ENCODE results near the gene NEDD4L. TPM values are rescaled to one million over a fixed set of nuclear protein-coding genes. Genes with fewer than 3 reads are reported as not detected.

The NEDD4L gene
- total RNA-seq, 1 experiment from 2014 or later, result 42.9 TPM

DNA sequence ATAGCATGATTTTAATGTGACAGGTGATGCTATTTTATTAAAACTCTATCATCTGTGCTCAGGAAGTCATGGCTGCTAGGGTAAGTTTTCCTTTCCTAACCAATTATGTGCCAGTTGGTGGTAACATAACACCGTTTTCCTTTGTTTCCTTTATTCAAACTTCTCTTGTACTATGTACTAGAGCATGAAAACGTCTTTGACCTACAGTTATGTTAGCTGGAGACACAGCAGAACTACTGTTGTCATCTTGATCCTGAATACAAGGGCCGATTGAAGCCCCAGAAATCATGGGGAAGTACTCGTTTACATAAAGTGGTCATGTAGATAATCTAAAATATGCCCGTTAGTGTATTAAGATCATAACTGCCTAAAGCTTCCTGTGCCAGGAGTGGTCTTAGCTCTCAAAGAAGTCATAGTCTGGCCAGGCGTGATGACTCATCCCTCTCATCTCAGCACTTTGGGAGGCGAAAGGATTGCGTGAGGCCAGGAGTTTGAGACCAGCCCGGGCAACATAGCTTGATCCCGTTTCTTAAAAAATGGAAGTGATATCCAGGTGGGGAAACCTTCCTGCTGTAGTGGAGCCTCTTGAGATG is 20.5 kb downstream of the NEDD4L start:
- DNase-seq (ENCODE audit: low read depth, low spot score) (no peak), ATAC-seq (no peak)
- Histone ChIP-seq H3K4me3 (ENCODE audit: low read depth in 2 of 2, low read length in 2 of 2) (no peak overlapping the region), H3K27ac (ENCODE audit: low read length) (no peak overlapping the region), H3K27me3 (ENCODE audit: control insufficient read depth, insufficient read depth, low read length) (no peaks in the 10 kb centered on the region), H3K4me1 (ENCODE audit: control insufficient read depth, insufficient read depth, low read length) (0 out of 2 replicates have a peak, but pooled peaks cover 4% of the 10 kb centered on the region), H3K36me3 (ENCODE audit: control insufficient read depth, insufficient read depth, low read length) (no peaks in the 10 kb centered on the region), H3K9me3 (ENCODE audit: control insufficient read depth, insufficient read depth, low read depth, low read length) (no peaks in the 10 kb centered on the region)
- TF ChIP-seq TCF7L2 (IDR thresholded peaks at IDR 0.05; ENCODE audit: low read depth, low read length) (no peak), POLR2AphosphoS5 (IDR thresholded peaks at IDR 0.05; ENCODE audit: low read depth, low read length) (no peak), SIN3A (IDR thresholded peaks at IDR 0.05; ENCODE audit: borderline replicate concordance, insufficient read depth, low read depth, low read length) (no peak)
- TF ChIP-seq, protein P1, sequence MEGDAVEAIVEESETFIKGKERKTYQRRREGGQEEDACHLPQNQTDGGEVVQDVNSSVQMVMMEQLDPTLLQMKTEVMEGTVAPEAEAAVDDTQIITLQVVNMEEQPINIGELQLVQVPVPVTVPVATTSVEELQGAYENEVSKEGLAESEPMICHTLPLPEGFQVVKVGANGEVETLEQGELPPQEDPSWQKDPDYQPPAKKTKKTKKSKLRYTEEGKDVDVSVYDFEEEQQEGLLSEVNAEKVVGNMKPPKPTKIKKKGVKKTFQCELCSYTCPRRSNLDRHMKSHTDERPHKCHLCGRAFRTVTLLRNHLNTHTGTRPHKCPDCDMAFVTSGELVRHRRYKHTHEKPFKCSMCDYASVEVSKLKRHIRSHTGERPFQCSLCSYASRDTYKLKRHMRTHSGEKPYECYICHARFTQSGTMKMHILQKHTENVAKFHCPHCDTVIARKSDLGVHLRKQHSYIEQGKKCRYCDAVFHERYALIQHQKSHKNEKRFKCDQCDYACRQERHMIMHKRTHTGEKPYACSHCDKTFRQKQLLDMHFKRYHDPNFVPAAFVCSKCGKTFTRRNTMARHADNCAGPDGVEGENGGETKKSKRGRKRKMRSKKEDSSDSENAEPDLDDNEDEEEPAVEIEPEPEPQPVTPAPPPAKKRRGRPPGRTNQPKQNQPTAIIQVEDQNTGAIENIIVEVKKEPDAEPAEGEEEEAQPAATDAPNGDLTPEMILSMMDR (IDR thresholded peaks at IDR 0.05), result no peak
- TF ChIP-seq, protein P2, sequence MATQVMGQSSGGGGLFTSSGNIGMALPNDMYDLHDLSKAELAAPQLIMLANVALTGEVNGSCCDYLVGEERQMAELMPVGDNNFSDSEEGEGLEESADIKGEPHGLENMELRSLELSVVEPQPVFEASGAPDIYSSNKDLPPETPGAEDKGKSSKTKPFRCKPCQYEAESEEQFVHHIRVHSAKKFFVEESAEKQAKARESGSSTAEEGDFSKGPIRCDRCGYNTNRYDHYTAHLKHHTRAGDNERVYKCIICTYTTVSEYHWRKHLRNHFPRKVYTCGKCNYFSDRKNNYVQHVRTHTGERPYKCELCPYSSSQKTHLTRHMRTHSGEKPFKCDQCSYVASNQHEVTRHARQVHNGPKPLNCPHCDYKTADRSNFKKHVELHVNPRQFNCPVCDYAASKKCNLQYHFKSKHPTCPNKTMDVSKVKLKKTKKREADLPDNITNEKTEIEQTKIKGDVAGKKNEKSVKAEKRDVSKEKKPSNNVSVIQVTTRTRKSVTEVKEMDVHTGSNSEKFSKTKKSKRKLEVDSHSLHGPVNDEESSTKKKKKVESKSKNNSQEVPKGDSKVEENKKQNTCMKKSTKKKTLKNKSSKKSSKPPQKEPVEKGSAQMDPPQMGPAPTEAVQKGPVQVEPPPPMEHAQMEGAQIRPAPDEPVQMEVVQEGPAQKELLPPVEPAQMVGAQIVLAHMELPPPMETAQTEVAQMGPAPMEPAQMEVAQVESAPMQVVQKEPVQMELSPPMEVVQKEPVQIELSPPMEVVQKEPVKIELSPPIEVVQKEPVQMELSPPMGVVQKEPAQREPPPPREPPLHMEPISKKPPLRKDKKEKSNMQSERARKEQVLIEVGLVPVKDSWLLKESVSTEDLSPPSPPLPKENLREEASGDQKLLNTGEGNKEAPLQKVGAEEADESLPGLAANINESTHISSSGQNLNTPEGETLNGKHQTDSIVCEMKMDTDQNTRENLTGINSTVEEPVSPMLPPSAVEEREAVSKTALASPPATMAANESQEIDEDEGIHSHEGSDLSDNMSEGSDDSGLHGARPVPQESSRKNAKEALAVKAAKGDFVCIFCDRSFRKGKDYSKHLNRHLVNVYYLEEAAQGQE (IDR thresholded peaks at IDR 0.05; ENCODE audit: insufficient read depth in 1 of 2, low read depth in 2 of 2, low read length in 1 of 2), result no peak
- BruUV-seq (replicated peaks), result no TSS peak
- intact Hi-C loops (cut with micrococcal nuclease; ENCODE audit: unreplicated experiment) (no loop called here), in situ Hi-C loops (cut with HindIII; ENCODE audit: low pct_unique_long_range_greater_than_20kb, low sequenced_read_pairs) (no loop called here)
- ChIA-PET POLR2A (no interaction called here), CTCF (interaction anchor here (0.5 kb wide), 1 partner anchor 16 kb away, joined by 13 read pairs; no protein-coding TSS in a partner anchor)

DNA sequence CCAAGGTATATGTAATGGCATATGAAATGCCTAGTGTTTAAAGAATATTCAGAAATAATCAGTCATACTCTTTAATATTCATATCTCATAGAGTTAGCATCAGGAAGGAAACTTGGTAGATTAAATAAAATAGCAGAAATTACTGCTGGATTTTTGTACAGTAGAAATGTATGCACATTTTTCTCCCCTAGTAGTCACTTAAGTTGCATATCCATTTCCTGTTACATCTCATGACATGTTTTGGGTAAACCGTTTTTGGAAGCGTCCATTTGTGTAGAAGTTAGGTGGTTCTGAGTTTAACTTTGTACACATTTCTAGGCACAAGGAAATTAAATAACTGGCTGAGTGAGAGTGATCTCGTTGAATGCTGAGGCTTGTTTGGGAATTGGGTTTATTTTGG is 21.9 kb downstream of the NEDD4L start:
- no peak for DNase-seq (ENCODE audit: low read depth, low spot score)
- ATAC-seq, result no peak
- Histone ChIP-seq H3K36me3 (ENCODE audit: control insufficient read depth, insufficient read depth, low read length) (no peaks in the 10 kb centered on the region), H3K27me3 (ENCODE audit: control insufficient read depth, insufficient read depth, low read length) (no peaks in the 10 kb centered on the region), H3K27ac (ENCODE audit: low read length) (no peak overlapping the region), H3K9me3 (ENCODE audit: control insufficient read depth, insufficient read depth, low read depth, low read length) (no peaks in the 10 kb centered on the region), H3K4me3 (ENCODE audit: low read depth in 2 of 2, low read length in 2 of 2) (no peak overlapping the region), H3K4me1 (ENCODE audit: control insufficient read depth, insufficient read depth, low read length) (0 out of 2 replicates have a peak, but pooled peaks cover 4% of the 10 kb centered on the region)
- no TSS peak for BruUV-seq (replicated peaks)
- intact Hi-C loops (cut with micrococcal nuclease; ENCODE audit: unreplicated experiment) (no loop called here), in situ Hi-C loops (cut with HindIII; ENCODE audit: low pct_unique_long_range_greater_than_20kb, low sequenced_read_pairs) (no loop called here)
- TF ChIP-seq, protein P1 (IDR thresholded peaks at IDR 0.05), result no peak
- TF ChIP-seq TCF7L2 (IDR thresholded peaks at IDR 0.05; ENCODE audit: low read depth, low read length) (no peak), POLR2AphosphoS5 (IDR thresholded peaks at IDR 0.05; ENCODE audit: low read depth, low read length) (no peak), SIN3A (IDR thresholded peaks at IDR 0.05; ENCODE audit: borderline replicate concordance, insufficient read depth, low read depth, low read length) (no peak)
- TF ChIP-seq, protein P2 (IDR thresholded peaks at IDR 0.05; ENCODE audit: insufficient read depth in 1 of 2, low read depth in 2 of 2, low read length in 1 of 2), result no peak
- ChIA-PET POLR2A (no interaction called here), CTCF (interaction anchor here (0.5 kb wide), 1 partner anchor 1201 kb away, joined by 5 read pairs; no protein-coding TSS in a partner anchor)
